MM.1S (cell line): ENCODE measurements around the gene GJC1.

Experiments
- CTCF ChIP-seq: fragments of 300-600 bp; sonication (generic); IDR thresholded peaks from 2 replicates; pipeline ENCODE4 v1.5.1; 2016; ENCODE audit warnings: antibody characterized with exemption, low read length, mixed read lengths
- EZH2phosphoT487 ChIP-seq: fragments of 300-600 bp; sonication (generic); IDR thresholded peaks from 2 replicates; pipeline ENCODE4 v1.6.1; 2018; ENCODE audit warnings: antibody characterized with exemption, low read length

- no peak for TF ChIP-seq EZH2phosphoT487
- TF ChIP-seq CTCF: no peak
These were observed 56.9 kb downstream of the GJC1 start for GRCh38 chr17:44773140-44773539.
